Measurements from ENCODE around the gene EIF3A.

The EIF3A gene

DNA sequence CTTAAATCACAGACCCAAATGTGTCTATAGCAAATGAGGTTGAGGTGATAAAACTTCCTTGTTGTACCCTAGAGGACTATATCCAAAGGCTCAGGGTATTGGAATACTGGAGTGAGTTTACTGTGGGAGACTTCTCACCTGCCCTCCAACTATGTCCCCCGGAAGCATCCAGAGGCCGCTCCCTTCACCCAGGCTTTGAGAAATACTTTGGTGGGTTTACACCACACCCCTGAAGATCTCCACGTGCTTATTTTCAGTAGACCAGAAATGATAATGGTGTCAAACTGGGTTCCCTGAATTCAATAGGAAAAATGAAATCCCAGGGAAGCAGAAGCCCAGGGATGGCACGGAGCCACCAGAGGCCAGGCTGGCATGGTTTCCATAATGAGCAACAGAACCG, 82.4 kb downstream of the EIF3A start:
- no peak for DNase-seq

- no peak for DNase-seq
These were observed 83.2 kb downstream of the EIF3A start for GRCh38 chr10:118997379-118997778.

DNA sequence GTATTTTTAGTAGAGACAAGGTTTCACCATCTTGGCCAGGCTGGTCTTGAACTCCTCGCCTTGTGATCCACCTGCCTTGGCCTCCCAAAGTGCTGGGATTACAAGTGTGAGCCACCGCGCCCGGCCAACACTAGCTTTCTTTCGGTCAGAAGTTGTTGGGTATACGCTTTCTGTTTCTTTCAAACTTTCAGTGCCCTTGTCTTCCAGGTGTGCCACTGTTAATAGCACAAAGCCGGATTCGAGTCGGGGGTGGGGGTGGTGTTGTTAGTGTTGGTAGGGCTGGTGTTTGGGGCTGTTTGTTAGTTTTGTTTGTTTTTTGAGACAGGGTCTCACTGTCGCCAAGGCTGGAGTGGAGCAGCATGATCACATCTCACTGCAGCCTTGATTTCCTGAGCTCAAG, 84.9 kb downstream of the EIF3A start:
- DNase-seq = no peak

GRCh38 chr10:118994321-118994720, 86.3 kb downstream of the EIF3A start:
- DNase-seq = no peak

DNA sequence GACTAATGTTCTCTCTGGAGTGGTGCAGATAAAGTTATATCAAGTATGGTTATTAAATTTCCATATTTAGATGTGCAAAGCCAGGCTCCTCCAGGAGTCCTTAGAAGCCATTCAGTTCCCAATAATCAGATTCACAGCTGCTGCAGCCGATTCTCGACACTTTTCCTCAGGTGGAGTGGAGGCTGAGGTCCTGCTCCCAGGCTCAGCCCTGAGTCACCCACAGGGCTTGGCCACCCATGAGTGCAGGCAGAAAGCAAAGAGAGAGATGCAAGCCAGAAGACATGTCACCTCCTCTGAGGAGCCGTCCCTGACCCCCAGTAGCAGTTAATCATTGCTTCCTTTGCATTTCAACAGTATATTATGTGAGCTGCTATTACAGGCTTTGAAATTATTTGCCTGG, 87.4 kb downstream of the EIF3A start:
- no peak for DNase-seq

- DNase-seq = no peak
These were observed 88.1 kb downstream of the EIF3A start for GRCh38 chr10:118992496-118992895.

GRCh38 chr10:118990326-118990725, 90.3 kb downstream of the EIF3A start:
- DNase-seq = no peak

DNA sequence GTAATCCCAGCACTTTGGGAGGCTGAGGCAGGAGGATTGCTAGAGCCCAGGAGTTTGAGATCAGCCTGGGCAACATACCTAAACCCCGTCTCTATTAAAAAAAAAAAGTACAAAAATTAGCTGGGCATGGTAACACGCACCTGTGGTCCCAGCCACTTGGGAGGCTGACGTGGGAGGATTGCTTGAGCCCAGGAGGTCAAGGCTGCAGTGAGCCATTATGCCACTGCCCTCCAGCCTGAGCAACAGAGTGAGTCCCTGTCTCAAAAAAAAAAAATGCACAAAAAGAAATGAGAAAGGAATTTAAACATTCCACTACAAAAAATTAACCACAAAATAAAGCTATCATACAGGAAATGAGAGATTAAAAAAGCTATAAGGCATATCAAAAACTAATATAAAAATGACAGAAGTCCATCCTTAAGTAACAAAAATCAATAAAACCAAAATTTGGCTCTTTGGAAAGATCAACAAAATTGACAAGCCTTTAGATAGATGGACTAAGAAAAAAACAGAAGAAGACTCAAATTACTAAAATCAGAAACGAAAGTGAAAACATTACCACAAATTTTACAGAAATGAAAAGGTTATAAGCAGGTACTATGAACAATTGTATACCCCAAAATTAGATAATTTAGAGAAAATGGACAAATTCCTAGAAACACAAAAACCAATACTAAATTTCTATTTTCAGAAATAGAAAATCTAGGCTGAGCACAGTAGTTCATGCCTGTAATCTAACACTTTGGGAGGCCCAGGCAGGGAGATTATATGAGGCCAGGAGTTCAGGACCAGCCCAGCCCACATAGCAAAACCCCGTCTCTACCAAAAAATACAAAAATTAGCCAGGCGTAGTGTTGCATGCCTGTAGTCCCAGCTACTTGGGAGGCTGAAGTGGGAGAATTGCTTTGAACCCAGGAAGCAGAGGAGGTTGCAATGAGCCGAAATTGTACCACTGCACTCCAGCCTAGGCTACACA, 93.5 kb downstream of the EIF3A start:
- no peak for DNase-seq

DNA sequence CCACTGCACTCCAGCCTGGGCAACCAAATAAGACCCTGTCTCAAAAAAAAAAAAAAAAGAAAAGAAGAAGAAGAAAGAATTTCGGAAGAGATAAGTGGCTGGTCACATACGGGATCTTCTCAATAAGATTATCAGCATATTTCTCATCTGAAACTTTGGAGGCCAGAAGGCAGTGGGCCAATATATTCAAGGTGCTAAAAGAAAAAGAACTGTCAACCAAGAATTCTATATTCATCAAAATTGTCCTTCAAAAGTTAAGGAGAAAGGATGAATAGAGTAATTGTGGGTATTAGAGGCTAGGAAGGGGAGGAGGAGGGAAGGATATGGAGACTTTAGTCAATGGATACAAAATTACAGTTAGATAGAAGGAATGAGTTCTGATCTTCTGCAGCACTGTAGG, 95.0 kb downstream of the EIF3A start:
- DNase-seq = no peak
